Right lobe of liver (tissue), 6 donors: ENCODE data around the gene ANTXR1. TPM values are rescaled to one million over a fixed set of nuclear protein-coding genes. Genes with fewer than 3 reads are reported as not detected.
A peak's percentile ranks its signal among the peaks of the same experiment; 100 is the strongest.
"Not testable (repeated sequence)": the region's sequence is repeated elsewhere in the genome, so short reads cannot be mapped to it uniquely, and the experiment has no call there.

Experiments used
- ATAC-seq, 4 donors: fragments of 200-7000 bp; cut with Tn5 transposase; one replicate each; pipeline ENCODE4 v1.9.1; 2020; ENCODE audit warnings: mild to moderate bottlenecking in 4 of 4, moderate library complexity in 4 of 4
- DNase-seq, 3 donors: peaks; one replicate each; pipeline ENCODE4 v3.0.0-alpha.2; 2020
- H3K27ac ChIP-seq, 3 donors: fragments of 200-600 bp; one replicate each; pipeline ENCODE4 v1.8.0; 2022
- H3K27me3 ChIP-seq, 2 donors: fragments of 200-600 bp; one replicate each; pipeline ENCODE4 v1.8.0; 2022
- H3K36me3 ChIP-seq, 4 donors: fragments of 200-600 bp; sonication (generic) in 1 of 4; one replicate each; pipeline versions ENCODE4 v1.5.1 to v1.8.0; 2017 to 2022; ENCODE audit warnings: control low read depth in 1 of 4
- H3K4me1 ChIP-seq, 4 donors: fragments of 200-600 bp; sonication (generic) in 1 of 4; one replicate each; pipeline versions ENCODE4 v1.5.1 to v1.8.0; 2017 to 2022; ENCODE audit warnings: control low read depth in 1 of 4
- H3K4me3 ChIP-seq, 3 donors: fragments of 200-600 bp; one replicate each; pipeline ENCODE4 v1.8.0; 2022
- H3K9me3 ChIP-seq, 4 donors: fragments of 200-600 bp; sonication (generic) in 1 of 4; one replicate each; pipeline versions ENCODE4 v1.5.1 to v1.8.0; 2017 to 2022; ENCODE audit warnings: control low read depth in 1 of 4
- CTCF ChIP-seq, 4 donors: fragments of 200-600 bp in 3 of 4; fragments of 450-650 bp in 1 of 4; IDR thresholded peaks; one replicate each; pipeline versions ENCODE4 v1.5.1 to v1.8.0; 2016 to 2022; ENCODE audit warnings: antibody characterized with exemption in 4 of 4, mild to moderate bottlenecking in 2 of 4
- POLR2A ChIP-seq: fragments of 450-650 bp; IDR thresholded peaks from one replicate; pipeline ENCODE4 v1.6.1; 2017; ENCODE audit warnings: antibody characterized with exemption, mild to moderate bottlenecking
- WGBS: methylation state at CpG from one replicate; pipeline ENCODE4 v1.1.6; 2018; ENCODE audit warnings: low coverage, low lambda C conversion rate; ENCODE audit not compliant: insufficient coverage; ENCODE audit errors: missing lambda C conversion rate; 5-methylcytosine and 5-hydroxymethylcytosine counted together
- intact Hi-C, 2 donors: fragments of 100-400 bp; cut with DNase I; formaldehyde crosslinking; loops; one replicate each; pipeline versions ENCODE4 v1.11.2 to v1.14.1; 2022
- total RNA-seq, 6 experiments: library from RNA; depleted of rRNA in 2 of 6; stranded (reverse); fragments of >200 nt in 2 of 6; fragmentation: NEBNext Ultra II Directional in 3 of 6; extraction: Animal tissue kit (Norgen Biotek cat#: 25700) in 3 of 6; gene quantifications; one replicate each; pipeline versions ENCODE4 v1.1.0 to v1.2.4, GENCODE V29; 2016 to 2023
- donor health status: DM: no; HTN: yes; CAD: no.
- donor health status: DM: no; HTN: no; CAD: no.
- donor health status: DM: no; HTN: no; CAD: no.
- donor health status: DM: no; HTN: yes; CAD: no.
- donor health status: DM: no; HTN: yes; CAD: no.

Gene ANTXR1
- total RNA-seq, 6 experiments from 2014 or later = 1.1 to 4.1 (median 2.9) TPM

GRCh38 chr2:69227716-69228115 is 214.7 kb downstream of the ANTXR1 start:
- H3K4me1 ChIP-seq = peaks cover 0 to 15% (median 3%) of the 10 kb centered on the region in 4 donors
- no peak overlapping the region for H3K27ac ChIP-seq
- ATAC-seq (no peak), DNase-seq (no peak)
- H3K4me3 ChIP-seq = no peak overlapping the region
- no peak for TF ChIP-seq CTCF (IDR thresholded peaks at IDR 0.05)
- no peak for TF ChIP-seq POLR2A
- no peaks in the 10 kb centered on the region for H3K27me3 ChIP-seq
- H3K36me3 ChIP-seq = no peaks in the 10 kb centered on the region
- H3K9me3 ChIP-seq = no peaks in the 10 kb centered on the region
- intact Hi-C loops = no loop called here

- H3K9me3 ChIP-seq, DNase-seq, H3K4me1 ChIP-seq, intact Hi-C loops, H3K27me3 ChIP-seq, H3K27ac ChIP-seq, H3K36me3 ChIP-seq, H3K4me3 ChIP-seq, ATAC-seq: not testable (repeated sequence)
- 89% methylated on average over 1 of the region's 1 CpG for WGBS
Observed at GRCh38 chr2:69230946-69231345, 218.0 kb downstream of the ANTXR1 start.

GRCh38 chr2:69231612-69232277 is 218.8 kb downstream of the ANTXR1 start:
- 62% methylated on average over 6 of the region's 6 CpGs for whole genome bisulfite sequencing
- intact Hi-C loops = no loop called here
- TF ChIP-seq POLR2A (no peak), CTCF (IDR thresholded peaks at IDR 0.05) (no peak)
- ATAC-seq = peak in 1 of 4 donors; percentile 58
- Histone ChIP-seq H3K9me3 (no peaks in the 10 kb centered on the region), H3K4me3 (no peak overlapping the region), H3K27ac (no peak overlapping the region), H3K27me3 (no peaks in the 10 kb centered on the region), H3K36me3 (no peaks in the 10 kb centered on the region), H3K4me1 (no peaks in the 10 kb centered on the region)
- DNase-seq = no peak

DNA sequence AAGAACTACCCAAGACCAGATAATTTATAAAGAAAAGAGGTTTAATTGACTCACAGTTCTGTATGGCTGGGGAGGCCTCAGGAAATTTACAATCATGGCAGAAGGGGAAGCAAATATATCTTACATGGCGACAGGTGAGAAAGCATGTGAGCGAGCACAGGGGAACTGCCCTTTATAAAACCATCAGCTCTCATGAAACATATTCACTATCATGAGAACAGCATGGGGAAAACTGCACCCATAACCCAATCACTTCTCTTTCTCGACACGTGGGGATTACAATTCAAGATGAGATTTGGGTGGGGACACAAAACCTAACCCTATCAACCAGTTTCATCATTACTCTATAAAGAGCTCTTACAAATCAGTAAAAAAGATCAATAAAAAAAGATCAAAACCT is 222.9 kb downstream of the ANTXR1 start:
- DNase-seq, H3K27ac ChIP-seq, H3K4me1 ChIP-seq, H3K4me3 ChIP-seq, H3K9me3 ChIP-seq, intact Hi-C loops, ATAC-seq, H3K27me3 ChIP-seq, H3K36me3 ChIP-seq: not testable (repeated sequence)
- WGBS = 94% methylated on average over 4 of the region's 4 CpGs

DNA sequence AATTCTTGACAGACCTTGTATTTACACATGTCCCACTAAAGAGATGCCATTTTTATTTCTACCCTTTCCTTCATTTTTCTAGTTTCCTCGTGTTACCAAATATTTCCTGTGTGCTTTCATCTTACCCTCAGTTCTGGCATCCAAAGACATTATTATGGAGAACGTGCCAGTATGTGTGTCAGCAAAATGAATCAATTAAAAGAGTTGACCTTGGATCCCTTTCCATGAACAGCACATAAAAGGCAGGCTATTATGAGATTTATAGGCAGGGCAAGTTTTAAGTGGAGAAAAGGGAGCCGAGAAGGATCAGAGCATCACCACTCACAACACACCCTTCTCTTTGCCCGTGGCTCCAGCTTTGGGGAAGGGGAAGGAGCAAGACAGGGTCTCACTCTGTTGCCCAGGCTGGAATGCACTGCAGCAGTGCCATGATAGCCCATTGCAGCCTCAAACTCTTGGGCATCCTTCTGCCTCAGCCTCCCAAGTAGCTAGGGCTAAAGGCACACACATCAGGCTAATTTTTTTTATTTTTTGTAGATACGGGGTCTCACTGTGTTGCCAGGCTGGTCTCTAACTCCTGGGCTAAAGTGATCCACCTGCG is 224.2 kb downstream of the ANTXR1 start:
- 40% methylated on average over 4 of the region's 6 CpGs for WGBS
- Histone ChIP-seq H3K4me1 (no peaks in the 10 kb centered on the region), H3K27ac (no peak overlapping the region), H3K4me3 (no peak overlapping the region), H3K36me3 (no peaks in the 10 kb centered on the region), H3K9me3 (no peaks in the 10 kb centered on the region), H3K27me3 (no peaks in the 10 kb centered on the region)
- TF ChIP-seq CTCF (IDR thresholded peaks at IDR 0.05) (no peak), POLR2A (no peak)
- intact Hi-C loops = no loop called here
- DNase-seq = no peak
- peak in 1 of 4 donors; percentile 53 for ATAC-seq
